ENCODE data around the gene NMNAT3.

DNA sequence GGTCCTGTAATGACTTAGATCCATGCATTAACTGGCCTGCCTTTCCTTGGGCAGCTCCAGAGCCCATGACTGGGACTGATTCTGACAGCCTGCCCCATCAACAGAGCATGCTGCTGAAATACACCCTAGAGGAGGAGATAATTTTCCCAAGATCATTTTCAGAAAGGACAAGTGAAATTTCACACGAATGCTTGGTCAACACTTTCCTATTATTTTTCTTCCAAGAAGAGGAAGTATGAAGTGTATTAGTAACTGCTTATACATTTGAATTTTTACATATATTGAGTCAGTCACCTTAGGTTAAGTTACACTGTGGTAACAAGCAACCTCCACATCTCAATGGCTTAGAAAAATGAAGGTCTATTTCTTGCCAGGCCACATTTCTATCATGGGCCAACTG, 9.7 kb upstream of the NMNAT3 start:
- TF ChIP-seq, protein P1, sequence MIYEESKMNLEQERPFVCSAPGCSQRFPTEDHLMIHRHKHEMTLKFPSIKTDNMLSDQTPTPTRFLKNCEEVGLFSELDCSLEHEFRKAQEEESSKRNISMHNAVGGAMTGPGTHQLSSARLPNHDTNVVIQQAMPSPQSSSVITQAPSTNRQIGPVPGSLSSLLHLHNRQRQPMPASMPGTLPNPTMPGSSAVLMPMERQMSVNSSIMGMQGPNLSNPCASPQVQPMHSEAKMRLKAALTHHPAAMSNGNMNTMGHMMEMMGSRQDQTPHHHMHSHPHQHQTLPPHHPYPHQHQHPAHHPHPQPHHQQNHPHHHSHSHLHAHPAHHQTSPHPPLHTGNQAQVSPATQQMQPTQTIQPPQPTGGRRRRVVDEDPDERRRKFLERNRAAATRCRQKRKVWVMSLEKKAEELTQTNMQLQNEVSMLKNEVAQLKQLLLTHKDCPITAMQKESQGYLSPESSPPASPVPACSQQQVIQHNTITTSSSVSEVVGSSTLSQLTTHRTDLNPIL (CRISPR knock-in tag; IDR thresholded peaks at IDR 0.05; ENCODE audit: low read depth) = no peak
- no peak for TF ChIP-seq RARB (CRISPR knock-in tag; IDR thresholded peaks at IDR 0.05)

Measured in SK-N-SH treated with all-trans-retinoic acid at 6 μM for 48 hours (cell line).